Nephron progenitor cell (in vitro differentiated cells): ENCODE measurements around the gene CELSR2.

ENCODE experiments used
- DNase-seq: peaks from one replicate; pipeline ENCODE4 v3.0.0; 2021
- H3K27ac Mint-ChIP-seq: 2 replicates; pipeline ENCODE4 v1.8.0; 2021; ENCODE audit warnings: mild to moderate bottlenecking, moderate library complexity, mixed read lengths
- H3K27me3 Mint-ChIP-seq: 2 replicates; pipeline ENCODE4 v1.8.0; 2021; ENCODE audit warnings: mild to moderate bottlenecking, low read depth, mixed read lengths; ENCODE audit not compliant: poor library complexity
- H3K36me3 Mint-ChIP-seq: 2 replicates; pipeline ENCODE4 v1.8.0; 2021; ENCODE audit warnings: low read depth, mixed read lengths
- H3K4me1 Mint-ChIP-seq: 2 replicates; pipeline ENCODE4 v1.8.0; 2021; ENCODE audit warnings: mixed read lengths
- H3K4me3 Mint-ChIP-seq: 2 replicates; pipeline ENCODE4 v1.8.0; 2021; ENCODE audit warnings: mild to moderate bottlenecking, moderate library complexity, mixed read lengths
- H3K9me3 Mint-ChIP-seq: 2 replicates; pipeline ENCODE4 v1.8.0; 2021; ENCODE audit warnings: mild to moderate bottlenecking, moderate library complexity, mixed read lengths
- TF ChIP-seq, protein P1 (sequence below): fragments of 200-600 bp; sonication (generic); IDR thresholded peaks from 2 replicates; pipeline ENCODE4 v1.5.0; 2021; ENCODE audit warnings: antibody characterized with exemption

The CELSR2 gene

DNA sequence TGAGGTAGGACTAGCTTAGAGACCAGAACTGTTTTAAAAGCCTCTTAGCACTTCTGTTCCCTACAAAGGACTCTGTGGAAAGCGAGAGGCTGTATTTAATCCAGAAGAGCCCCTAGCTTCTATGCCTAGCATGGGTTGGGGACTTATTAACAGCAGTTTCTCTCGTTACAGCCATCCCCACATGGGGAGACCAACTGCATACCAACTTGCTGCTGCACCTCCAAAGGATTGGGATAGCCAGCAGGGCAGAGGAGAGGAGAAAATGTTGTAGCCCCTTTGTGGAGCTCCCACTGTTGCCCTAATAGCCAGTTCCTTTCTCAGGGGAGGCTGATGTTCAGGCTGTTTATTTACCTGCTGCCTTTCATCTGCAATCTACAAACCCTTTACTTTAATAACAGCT is 11.0 kb upstream of the CELSR2 start:
- TF ChIP-seq, protein P1, sequence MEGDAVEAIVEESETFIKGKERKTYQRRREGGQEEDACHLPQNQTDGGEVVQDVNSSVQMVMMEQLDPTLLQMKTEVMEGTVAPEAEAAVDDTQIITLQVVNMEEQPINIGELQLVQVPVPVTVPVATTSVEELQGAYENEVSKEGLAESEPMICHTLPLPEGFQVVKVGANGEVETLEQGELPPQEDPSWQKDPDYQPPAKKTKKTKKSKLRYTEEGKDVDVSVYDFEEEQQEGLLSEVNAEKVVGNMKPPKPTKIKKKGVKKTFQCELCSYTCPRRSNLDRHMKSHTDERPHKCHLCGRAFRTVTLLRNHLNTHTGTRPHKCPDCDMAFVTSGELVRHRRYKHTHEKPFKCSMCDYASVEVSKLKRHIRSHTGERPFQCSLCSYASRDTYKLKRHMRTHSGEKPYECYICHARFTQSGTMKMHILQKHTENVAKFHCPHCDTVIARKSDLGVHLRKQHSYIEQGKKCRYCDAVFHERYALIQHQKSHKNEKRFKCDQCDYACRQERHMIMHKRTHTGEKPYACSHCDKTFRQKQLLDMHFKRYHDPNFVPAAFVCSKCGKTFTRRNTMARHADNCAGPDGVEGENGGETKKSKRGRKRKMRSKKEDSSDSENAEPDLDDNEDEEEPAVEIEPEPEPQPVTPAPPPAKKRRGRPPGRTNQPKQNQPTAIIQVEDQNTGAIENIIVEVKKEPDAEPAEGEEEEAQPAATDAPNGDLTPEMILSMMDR, result no peak
- Mint-ChIP-seq H3K4me1 (peaks cover 26% of the 10 kb centered on the region), H3K9me3 (no peaks in the 10 kb centered on the region), H3K4me3 (no peak overlapping the region), H3K27ac (no peak overlapping the region), H3K36me3 (peaks cover 31% of the 10 kb centered on the region), H3K27me3 (peaks cover 17% of the 10 kb centered on the region)
- no peak for DNase-seq

DNA sequence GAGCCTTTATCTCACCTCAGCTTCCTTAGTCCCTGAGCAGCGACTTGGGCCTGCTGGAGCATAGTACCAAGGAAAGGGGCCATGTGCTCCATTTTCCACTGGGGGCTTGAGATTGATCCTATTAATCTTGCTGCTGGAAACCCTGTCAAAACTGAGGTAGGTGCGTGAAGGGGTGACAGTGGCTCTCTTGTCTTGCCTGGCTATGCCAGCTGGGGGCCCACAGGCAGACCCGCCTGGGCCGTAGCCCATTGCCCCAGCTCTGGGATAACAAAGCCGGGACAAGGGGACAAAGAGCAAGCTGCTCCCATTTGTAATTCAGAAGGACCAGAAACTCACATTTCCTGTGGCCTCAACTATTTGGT is 10.3 kb upstream of the CELSR2 start:
- DNase-seq, result no peak
- H3K9me3 Mint-ChIP-seq, result no peaks in the 10 kb centered on the region
- TF ChIP-seq, protein P1, result no peak
- H3K4me1 Mint-ChIP-seq, result peaks cover 26% of the 10 kb centered on the region
- H3K27me3 Mint-ChIP-seq, result peaks cover 17% of the 10 kb centered on the region
- peaks cover 31% of the 10 kb centered on the region for H3K36me3 Mint-ChIP-seq
- no peak overlapping the region for H3K4me3 Mint-ChIP-seq
- H3K27ac Mint-ChIP-seq, result no peak overlapping the region

DNA sequence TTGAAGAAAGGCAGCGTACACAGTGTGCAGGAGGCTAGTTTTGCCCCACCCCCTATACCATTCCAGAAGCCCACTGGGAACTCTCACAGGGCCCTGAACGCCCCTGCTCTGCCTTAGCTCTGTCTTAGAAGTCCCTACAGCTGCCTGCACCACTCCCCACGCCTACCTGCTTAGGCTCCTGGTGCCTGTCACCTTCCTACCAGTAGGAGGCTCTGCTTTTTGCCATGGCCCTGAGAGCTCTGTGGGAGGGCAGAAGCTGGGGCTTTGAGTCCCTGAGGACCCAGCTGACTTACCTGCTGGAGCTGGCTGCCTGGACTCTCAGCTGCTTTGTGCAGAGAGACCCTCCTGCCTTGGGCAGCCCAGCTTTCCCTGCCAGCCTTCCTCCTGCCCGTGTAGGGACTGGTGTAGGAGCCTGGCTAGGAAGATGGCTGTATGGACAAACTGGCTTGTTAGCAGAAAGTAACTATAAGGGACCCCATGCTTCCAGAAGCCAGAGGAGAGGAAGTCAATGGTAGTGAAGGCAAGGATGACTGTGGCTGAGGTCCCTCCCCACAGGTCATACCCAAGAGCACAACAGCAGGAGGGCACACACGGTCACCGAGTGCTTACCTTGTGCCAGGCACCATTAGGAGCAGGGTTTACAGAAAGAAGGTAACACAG is 9.8 kb upstream of the CELSR2 start:
- H3K36me3 Mint-ChIP-seq, result peaks cover 27% of the 10 kb centered on the region
- no peak overlapping the region for H3K4me3 Mint-ChIP-seq
- TF ChIP-seq, protein P1, result peak; percentile 55
- H3K4me1 Mint-ChIP-seq, result peaks cover 26% of the 10 kb centered on the region
- H3K27ac Mint-ChIP-seq, result no peak overlapping the region
- H3K27me3 Mint-ChIP-seq, result peaks cover 17% of the 10 kb centered on the region
- no peaks in the 10 kb centered on the region for H3K9me3 Mint-ChIP-seq
- DNase-seq, result peak; percentile 48

DNA sequence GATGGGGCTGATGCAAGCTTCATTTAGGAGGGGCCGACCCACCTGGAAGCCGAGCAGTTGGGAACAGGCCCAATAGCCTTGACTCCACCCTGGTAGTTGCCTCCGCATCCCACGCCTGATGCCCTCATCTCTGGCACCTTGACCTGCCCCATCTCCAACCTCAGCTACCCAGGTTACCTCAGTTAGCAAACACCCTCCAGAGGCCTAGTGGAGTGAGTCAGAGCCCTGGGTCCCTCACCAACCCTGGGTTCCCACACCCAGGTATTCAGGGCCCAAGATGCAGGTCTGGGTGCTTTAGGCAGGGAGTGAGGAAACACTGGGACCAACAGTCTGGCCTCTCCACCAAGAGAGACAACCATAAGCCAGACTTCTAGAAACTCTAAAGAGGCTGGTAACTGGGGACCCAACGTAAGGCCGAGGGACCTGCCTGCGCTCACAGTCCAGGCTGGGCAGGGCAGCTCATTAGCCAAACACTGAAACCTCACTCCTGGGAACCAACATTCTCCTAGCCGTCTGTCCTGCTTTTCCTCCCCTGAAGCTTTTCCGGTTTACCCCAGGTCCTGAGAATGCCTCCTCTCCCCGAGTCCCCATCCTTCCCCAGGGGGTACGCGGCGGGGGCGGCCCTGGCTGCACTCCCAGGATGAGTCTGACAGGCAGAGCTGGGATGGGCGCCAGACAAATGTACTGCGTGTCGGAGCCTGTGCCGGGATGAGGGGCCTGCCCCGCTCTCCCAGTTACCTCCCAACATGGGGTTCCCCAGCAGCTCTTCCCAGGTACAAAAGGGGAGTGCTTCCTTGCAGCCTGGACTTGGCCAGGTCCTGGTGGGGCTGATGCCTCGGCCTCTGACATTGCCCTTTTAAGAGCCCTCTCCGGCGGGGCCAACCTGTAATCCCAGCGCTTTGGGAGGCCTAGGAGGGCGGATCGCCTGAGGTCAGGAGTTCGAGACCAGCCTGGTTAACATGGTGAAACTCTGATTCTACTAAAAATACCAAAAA is 8.9 kb upstream of the CELSR2 start:
- Mint-ChIP-seq H3K4me1 (peaks cover 26% of the 10 kb centered on the region), H3K27me3 (peaks cover 17% of the 10 kb centered on the region), H3K27ac (no peak overlapping the region), H3K4me3 (no peak overlapping the region), H3K9me3 (no peaks in the 10 kb centered on the region), H3K36me3 (peaks cover 18% of the 10 kb centered on the region)
- DNase-seq, result no peak
- TF ChIP-seq, protein P1, result no peak

DNA sequence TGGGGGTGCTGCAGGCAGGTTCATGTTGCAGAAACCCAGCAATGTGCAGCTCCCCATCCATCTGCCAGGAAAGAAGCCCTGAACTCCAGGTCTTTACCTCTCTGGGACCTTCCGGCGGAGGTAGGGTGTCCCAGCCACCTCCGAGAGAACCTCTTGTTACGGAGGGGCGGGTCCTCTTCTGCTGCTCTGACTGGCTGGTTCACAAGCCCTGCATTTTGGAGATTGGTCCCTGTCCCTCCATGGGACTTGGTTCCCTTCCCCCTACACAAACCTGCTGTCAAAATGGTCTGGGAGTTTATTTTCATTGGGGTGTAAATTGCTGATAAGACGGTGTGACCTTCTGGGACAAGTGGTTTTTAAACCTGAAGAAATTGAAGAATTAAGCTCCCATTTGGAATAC is 8.0 kb upstream of the CELSR2 start:
- H3K4me3 Mint-ChIP-seq, result no peak overlapping the region
- H3K27ac Mint-ChIP-seq, result no peak overlapping the region
- peaks cover 28% of the 10 kb centered on the region for H3K4me1 Mint-ChIP-seq
- peaks cover 14% of the 10 kb centered on the region for H3K27me3 Mint-ChIP-seq
- TF ChIP-seq, protein P1, result no peak
- no peaks in the 10 kb centered on the region for H3K9me3 Mint-ChIP-seq
- H3K36me3 Mint-ChIP-seq, result peaks cover 9% of the 10 kb centered on the region
- DNase-seq, result no peak
